ENCODE results near the gene ZSCAN9.

GRCh38 chr6:28266962-28267694 lies 42.1 kb downstream of the ZSCAN9 start, which contains the start of gene ZSCAN26:
- TF ChIP-seq EZH2 (IDR thresholded peaks at IDR 0.05; ENCODE audit: borderline replicate concordance, low read depth, low read length, severe bottlenecking) (no peak), CTCF (IDR thresholded peaks at IDR 0.05; ENCODE audit: borderline replicate concordance, extremely low read depth, low read length, poor library complexity, severe bottlenecking) (no peak)

Data from DND-41 (cell line).